Lower leg skin (tissue), 3 donors: ENCODE results near the gene UST.

ENCODE experiments used
- CTCF ChIP-seq, 3 donors: fragments of 450-650 bp; IDR thresholded peaks; one replicate each; pipeline ENCODE4 v1.5.1; 2016; ENCODE audit warnings: antibody characterized with exemption in 3 of 3, mild to moderate bottlenecking in 3 of 3, moderate library complexity in 2 of 3
- POLR2A ChIP-seq, 2 donors: fragments of 450-650 bp; IDR thresholded peaks; one replicate each; pipeline ENCODE4 v1.6.1; 2016 to 2017; ENCODE audit warnings: antibody characterized with exemption in 2 of 2, mild to moderate bottlenecking in 1 of 2, moderate library complexity in 1 of 2

GRCh38 chr6:148987982-148988381 is 241.2 kb downstream of the UST start:
- TF ChIP-seq CTCF (IDR thresholded peaks at IDR 0.05) = no peak
- no peak for TF ChIP-seq POLR2A (IDR thresholded peaks at IDR 0.05)
